Astrocyte of the cerebellum (primary cell): ENCODE results near the gene HBM.
"Not testable (repeated sequence)": the region's sequence is repeated elsewhere in the genome, so short reads cannot be mapped to it uniquely, and the experiment has no call there.

Experiments
- DNase-seq: peaks from one replicate; pipeline ENCODE4 v3.0.0-alpha.2; 2011; ENCODE audit warnings: low read depth
- H3K4me3 ChIP-seq: 2 replicates; pipeline ENCODE4 v1.5.1; 2011; ENCODE audit warnings: mild to moderate bottlenecking, low read depth, low read length, moderate library complexity
- CTCF ChIP-seq: IDR thresholded peaks from 2 replicates; pipeline ENCODE4 v1.5.1; 2012; ENCODE audit warnings: low read length, low read depth, moderate library complexity, mild to moderate bottlenecking; ENCODE audit errors: missing control alignments
- in situ Hi-C: cut with HindIII; loops from 2 replicates; pipeline ENCODE4 v1.10.0; 2017; ENCODE audit warnings: low sequenced_read_pairs

Gene HBM

GRCh38 chr16:120756-121155 is 45.0 kb upstream of the HBM start:
- no peak for TF ChIP-seq CTCF
- H3K4me3 ChIP-seq = no peak overlapping the region
- no peak for DNase-seq
- in situ Hi-C loops = no loop called here

GRCh38 chr16:122361-122760 is 43.4 kb upstream of the HBM start:
- in situ Hi-C loops = no loop called here
- no peak for DNase-seq
- TF ChIP-seq CTCF = no peak
- no peak overlapping the region for H3K4me3 ChIP-seq

GRCh38 chr16:123558-124350 is 42.0 kb upstream of the HBM start:
- in situ Hi-C loops, DNase-seq, H3K4me3 ChIP-seq: not testable (repeated sequence)

- H3K4me3 ChIP-seq = no peak overlapping the region
- TF ChIP-seq CTCF = no peak
- in situ Hi-C loops = no loop called here
- DNase-seq = no peak
These were observed 40.8 kb upstream of the HBM start for GRCh38 chr16:125011-125410.

- TF ChIP-seq CTCF = no peak
- H3K4me3 ChIP-seq = no peak overlapping the region
- DNase-seq = no peak
These were observed 36.7 kb upstream of the HBM start for GRCh38 chr16:129075-129474.

GRCh38 chr16:130533-131173 is 35.1 kb upstream of the HBM start:
- no peak overlapping the region for H3K4me3 ChIP-seq
- in situ Hi-C loops = no loop called here
- TF ChIP-seq CTCF = no peak
- DNase-seq = no peak

More at GRCh38 chr16:129075-129474, 36.7 kb upstream of the HBM start:
- in situ Hi-C loops = no loop called here

- no peak for DNase-seq
- H3K4me3 ChIP-seq = no peak overlapping the region
- TF ChIP-seq CTCF = no peak
- in situ Hi-C loops = no loop called here
These were observed 33.7 kb upstream of the HBM start for GRCh38 chr16:132120-132519.
